Glomerular endothelial cell (primary cell): ENCODE data around the gene CREBZF. TPM values are rescaled to one million over a fixed set of nuclear protein-coding genes. Genes with fewer than 3 reads are reported as not detected.
"Not testable (repeated sequence)": the region's sequence is repeated elsewhere in the genome, so short reads cannot be mapped to it uniquely, and the experiment has no call there.

ENCODE experiments used
- DNase-seq: peaks from one replicate; pipeline ENCODE4 v3.0.0-alpha.2; 2011; ENCODE audit warnings: low read depth, low spot score; ENCODE audit errors: extremely low read depth
- total RNA-seq: library from RNA; depleted of rRNA; stranded (reverse); fragments of >200 nt; gene quantifications from 2 replicates; pipeline ENCODE4 v1.2.3, GENCODE V29; 2015

Gene CREBZF
- total RNA-seq, 1 donor from 2014 or later: 29.0 TPM

- peak; percentile 56 for DNase-seq
Observed at GRCh38 chr11:85627998-85628770, 36.7 kb downstream of the CREBZF start, which contains the start of gene TMEM126B. Gene TMEM126B (plus strand): TSS chr11:85628593. CDS start chr11:85628608, 15 bp downstream.

GRCh38 chr11:85627332-85627997, 37.5 kb downstream of the CREBZF start, which contains the start of gene DLG2:
Gene DLG2 (minus strand): TSS chr11:85627344.
- DNase-seq: no peak

GRCh38 chr11:85626496-85626895, 38.4 kb downstream of the CREBZF start:
- DNase-seq: no peak

GRCh38 chr11:85620256-85620655, 44.7 kb downstream of the CREBZF start:
- DNase-seq: no peak

- DNase-seq: no peak
Observed at GRCh38 chr11:85619499-85619898, 45.4 kb downstream of the CREBZF start.

GRCh38 chr11:85611643-85612042, 53.3 kb downstream of the CREBZF start:
- DNase-seq: not testable (repeated sequence)

Other genes with a start within 250 kb of the CREBZF start
- gene DLG2, start 37.8 kb downstream of the CREBZF start, total RNA-seq: 0.18 and 0.63 TPM in 2 replicates
- 50.1 and 83.6 TPM in 2 replicates for gene TMEM126B, start 36.5 kb downstream of the CREBZF start, total RNA-seq
- 23.3 and 26.3 TPM in 2 replicates for gene TMEM126A, start 17.2 kb downstream of the CREBZF start, total RNA-seq
- 0.58 and 0.63 TPM in 2 replicates for gene CCDC89, start 21.1 kb upstream of the CREBZF start, total RNA-seq
- 9.3 and 15.0 TPM in 2 replicates for gene SYTL2, start 146.0 kb upstream of the CREBZF start, total RNA-seq
- not detected in 2 replicates for gene CCDC83, start 190.3 kb upstream of the CREBZF start, total RNA-seq